ENCODE measurements around the gene TMEM120B. TPM values are rescaled to one million over a fixed set of nuclear protein-coding genes. Genes with fewer than 3 reads are reported as not detected.

The TMEM120B gene
- total and polyA plus RNA-seq, 2 of the 13 experiments (the other 11 are each of a cell fraction or from before 2014, with no cell fraction given): 7.1 to 12.9 TPM

DNA sequence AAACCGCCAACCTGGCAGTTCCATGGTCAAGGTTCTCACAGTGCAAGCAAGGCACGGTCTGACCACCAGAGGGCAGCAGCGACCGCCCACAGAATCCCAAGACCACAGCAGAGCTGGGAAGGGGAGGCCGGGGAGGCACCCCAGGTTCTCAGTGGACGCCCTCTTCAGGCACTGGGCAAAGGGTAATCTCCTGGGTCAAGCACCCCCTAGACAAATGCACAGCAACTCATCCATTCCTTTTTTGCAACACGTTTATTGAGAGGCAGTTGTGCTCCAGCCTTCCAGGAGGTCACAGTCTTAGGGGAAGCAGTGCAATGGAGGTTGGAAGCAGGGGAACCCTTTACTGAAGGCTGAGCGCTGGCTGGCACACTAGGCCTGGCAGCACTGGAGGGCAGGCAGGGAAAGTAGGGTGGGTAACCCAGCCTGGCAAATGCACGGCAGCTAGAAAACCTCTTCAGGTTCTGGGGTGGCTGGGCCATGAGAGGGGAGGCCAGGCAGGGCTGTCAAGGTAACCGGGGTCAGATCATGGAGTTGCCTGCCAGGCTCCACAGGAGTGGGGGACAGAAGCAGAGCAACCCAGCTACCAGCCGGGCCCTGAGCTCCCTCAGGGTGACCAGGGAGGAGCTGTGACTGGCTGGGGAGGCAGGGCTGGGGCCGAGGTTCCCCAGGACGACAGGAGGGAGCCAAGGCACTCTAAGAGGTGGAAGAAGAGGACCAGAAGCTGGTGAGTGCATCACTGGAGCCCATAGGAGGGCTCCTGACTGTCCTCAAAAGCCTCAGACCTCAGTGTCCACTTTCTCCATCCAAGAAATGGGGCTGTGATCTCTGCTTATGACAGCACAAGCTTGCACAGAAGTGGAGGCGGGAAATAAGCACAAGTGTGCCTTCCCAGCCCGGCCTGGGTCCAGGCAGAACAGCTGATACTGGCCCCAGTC, 82.7 kb downstream of the TMEM120B start (continued):
- TF ChIP-seq TBX2 (CRISPR knock-in tag; IDR thresholded peaks at IDR 0.05; ENCODE audit: borderline replicate concordance) (no peak; the same call in 1 of the 2 replicates), MYC (CRISPR knock-in tag; IDR thresholded peaks at IDR 0.05; ENCODE audit: borderline replicate concordance) (peak; percentile 52; the same call in 1 of the 2 replicates), TARDBP (CRISPR knock-in tag; IDR thresholded peaks at IDR 0.05) (peak; percentile 74; the same call in 1 of the 2 replicates), KMT2B (CRISPR knock-in tag; IDR thresholded peaks at IDR 0.05) (0 out of 2 replicates have a peak, but pooled peaks have one; percentile 31), HHEX (CRISPR knock-in tag; IDR thresholded peaks at IDR 0.05) (no peak), CBFB (CRISPR knock-in tag; IDR thresholded peaks at IDR 0.05) (peak; percentile 50), RFXANK (CRISPR knock-in tag; IDR thresholded peaks at IDR 0.05) (0 out of 2 replicates have a peak, but pooled peaks have one; percentile 27), ZNF563 (CRISPR knock-in tag; IDR thresholded peaks at IDR 0.05) (no peak), ZFP62 (CRISPR knock-in tag; IDR thresholded peaks at IDR 0.05) (no peak), FOXA3 (CRISPR knock-in tag; IDR thresholded peaks at IDR 0.05) (peak; percentile 47; the same call in 1 of the 2 replicates), ZNF460 (CRISPR knock-in tag; IDR thresholded peaks at IDR 0.05; ENCODE audit: borderline replicate concordance) (no peak), ZNF558 (CRISPR knock-in tag; IDR thresholded peaks at IDR 0.05; ENCODE audit: borderline replicate concordance) (no peak), MBNL3 (CRISPR knock-in tag; conservative IDR thresholded peaks at IDR 0.05) (no peak), CEBPB (IDR thresholded peaks at IDR 0.05; ENCODE audit: borderline replicate concordance, low read depth, low read length) (no peak), ZNF317 (CRISPR knock-in tag; IDR thresholded peaks at IDR 0.05) (no peak), NFKBIZ (CRISPR knock-in tag; IDR thresholded peaks at IDR 0.05) (no peak)
- TF ChIP-seq, protein P1, sequence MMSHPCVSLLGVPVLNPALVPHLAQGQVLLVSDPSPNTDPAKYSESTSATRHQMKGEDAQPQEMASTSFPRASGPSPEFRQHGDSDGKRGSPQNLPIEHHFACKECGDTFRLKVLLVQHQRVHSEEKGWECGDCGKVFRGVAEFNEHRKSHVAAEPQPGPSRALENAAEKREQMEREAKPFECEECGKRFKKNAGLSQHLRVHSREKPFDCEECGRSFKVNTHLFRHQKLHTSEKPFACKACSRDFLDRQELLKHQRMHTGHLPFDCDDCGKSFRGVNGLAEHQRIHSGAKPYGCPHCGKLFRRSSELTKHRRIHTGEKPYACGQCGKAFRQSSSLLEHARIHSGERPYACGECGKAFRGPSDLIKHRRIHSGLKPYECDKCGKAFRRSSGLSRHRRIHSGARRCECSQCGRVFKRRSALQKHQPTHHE (CRISPR knock-in tag; IDR thresholded peaks at IDR 0.05; ENCODE audit: borderline replicate concordance): peak; percentile 5; the same call in 1 of the 2 replicates
- TF ChIP-seq, protein P2, sequence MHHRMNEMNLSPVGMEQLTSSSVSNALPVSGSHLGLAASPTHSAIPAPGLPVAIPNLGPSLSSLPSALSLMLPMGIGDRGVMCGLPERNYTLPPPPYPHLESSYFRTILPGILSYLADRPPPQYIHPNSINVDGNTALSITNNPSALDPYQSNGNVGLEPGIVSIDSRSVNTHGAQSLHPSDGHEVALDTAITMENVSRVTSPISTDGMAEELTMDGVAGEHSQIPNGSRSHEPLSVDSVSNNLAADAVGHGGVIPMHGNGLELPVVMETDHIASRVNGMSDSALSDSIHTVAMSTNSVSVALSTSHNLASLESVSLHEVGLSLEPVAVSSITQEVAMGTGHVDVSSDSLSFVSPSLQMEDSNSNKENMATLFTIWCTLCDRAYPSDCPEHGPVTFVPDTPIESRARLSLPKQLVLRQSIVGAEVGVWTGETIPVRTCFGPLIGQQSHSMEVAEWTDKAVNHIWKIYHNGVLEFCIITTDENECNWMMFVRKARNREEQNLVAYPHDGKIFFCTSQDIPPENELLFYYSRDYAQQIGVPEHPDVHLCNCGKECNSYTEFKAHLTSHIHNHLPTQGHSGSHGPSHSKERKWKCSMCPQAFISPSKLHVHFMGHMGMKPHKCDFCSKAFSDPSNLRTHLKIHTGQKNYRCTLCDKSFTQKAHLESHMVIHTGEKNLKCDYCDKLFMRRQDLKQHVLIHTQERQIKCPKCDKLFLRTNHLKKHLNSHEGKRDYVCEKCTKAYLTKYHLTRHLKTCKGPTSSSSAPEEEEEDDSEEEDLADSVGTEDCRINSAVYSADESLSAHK (CRISPR knock-in tag; IDR thresholded peaks at IDR 0.05; ENCODE audit: borderline replicate concordance): no peak
- TF ChIP-seq, protein P3, sequence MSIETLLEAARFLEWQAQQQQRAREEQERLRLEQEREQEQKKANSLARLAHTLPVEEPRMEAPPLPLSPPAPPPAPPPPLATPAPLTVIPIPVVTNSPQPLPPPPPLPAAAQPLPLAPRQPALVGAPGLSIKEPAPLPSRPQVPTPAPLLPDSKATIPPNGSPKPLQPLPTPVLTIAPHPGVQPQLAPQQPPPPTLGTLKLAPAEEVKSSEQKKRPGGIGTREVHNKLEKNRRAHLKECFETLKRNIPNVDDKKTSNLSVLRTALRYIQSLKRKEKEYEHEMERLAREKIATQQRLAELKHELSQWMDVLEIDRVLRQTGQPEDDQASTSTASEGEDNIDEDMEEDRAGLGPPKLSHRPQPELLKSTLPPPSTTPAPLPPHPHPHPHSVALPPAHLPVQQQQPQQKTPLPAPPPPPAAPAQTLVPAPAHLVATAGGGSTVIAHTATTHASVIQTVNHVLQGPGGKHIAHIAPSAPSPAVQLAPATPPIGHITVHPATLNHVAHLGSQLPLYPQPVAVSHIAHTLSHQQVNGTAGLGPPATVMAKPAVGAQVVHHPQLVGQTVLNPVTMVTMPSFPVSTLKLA (IDR thresholded peaks at IDR 0.05): no peak
- TF ChIP-seq, protein P4, sequence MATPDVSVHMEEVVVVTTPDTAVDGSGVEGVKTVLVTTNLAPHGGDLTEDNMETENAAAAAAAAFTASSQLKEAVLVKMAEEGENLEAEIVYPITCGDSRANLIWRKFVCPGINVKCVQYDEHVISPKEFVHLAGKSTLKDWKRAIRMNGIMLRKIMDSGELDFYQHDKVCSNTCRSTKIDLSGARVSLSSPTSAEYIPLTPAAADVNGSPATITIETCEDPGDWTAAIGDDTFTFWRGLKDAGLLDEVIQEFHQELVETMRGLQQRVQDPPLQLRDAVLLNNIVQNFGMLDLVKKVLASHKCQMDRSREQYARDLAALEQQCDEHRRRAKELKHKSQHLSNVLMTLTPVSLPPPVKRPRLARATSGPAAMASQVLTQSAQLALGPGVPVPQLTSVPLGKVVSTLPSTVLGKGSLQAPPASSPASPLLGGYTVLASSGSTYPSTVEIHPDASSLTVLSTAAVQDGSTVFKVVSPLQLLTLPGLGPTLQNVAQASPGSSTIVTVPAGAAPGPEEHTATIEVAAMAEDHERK (CRISPR knock-in tag; IDR thresholded peaks at IDR 0.05; ENCODE audit: low read depth): no peak
